ENCODE data around the gene HSPA14. TPM values are rescaled to one million over a fixed set of nuclear protein-coding genes. Genes with fewer than 3 reads are reported as not detected.

The HSPA14 gene
- total RNA-seq, 1 donor from 2014 or later, result 9.7 TPM

DNA sequence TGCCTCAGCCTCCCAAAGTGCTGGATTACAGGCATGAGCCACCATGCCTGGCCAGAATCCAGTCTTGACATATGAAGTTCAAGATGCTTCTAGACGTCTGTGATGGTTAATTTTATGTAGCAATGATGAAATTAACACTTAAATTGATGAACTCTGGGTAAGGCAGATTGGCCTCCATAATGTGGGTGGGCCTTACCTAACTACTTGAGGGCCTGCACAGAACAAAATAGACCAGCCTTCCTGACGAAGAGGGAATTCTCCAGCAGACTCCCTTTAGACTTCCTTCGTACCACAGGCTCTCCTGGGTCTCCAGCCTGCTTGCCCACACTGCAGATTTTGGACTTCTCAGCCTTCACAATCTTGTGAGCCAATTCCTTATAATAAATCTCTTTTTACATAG is 5.0 kb upstream of the HSPA14 start:
- Histone ChIP-seq H3K4me3 (ENCODE audit: low read depth, low read length) (no peak overlapping the region), H3K27me3 (ENCODE audit: control insufficient read depth, insufficient read depth, low read length) (no peaks in the 10 kb centered on the region), H3K36me3 (ENCODE audit: control insufficient read depth, insufficient read depth, low read length) (no peaks in the 10 kb centered on the region)
- TF ChIP-seq, protein P1, sequence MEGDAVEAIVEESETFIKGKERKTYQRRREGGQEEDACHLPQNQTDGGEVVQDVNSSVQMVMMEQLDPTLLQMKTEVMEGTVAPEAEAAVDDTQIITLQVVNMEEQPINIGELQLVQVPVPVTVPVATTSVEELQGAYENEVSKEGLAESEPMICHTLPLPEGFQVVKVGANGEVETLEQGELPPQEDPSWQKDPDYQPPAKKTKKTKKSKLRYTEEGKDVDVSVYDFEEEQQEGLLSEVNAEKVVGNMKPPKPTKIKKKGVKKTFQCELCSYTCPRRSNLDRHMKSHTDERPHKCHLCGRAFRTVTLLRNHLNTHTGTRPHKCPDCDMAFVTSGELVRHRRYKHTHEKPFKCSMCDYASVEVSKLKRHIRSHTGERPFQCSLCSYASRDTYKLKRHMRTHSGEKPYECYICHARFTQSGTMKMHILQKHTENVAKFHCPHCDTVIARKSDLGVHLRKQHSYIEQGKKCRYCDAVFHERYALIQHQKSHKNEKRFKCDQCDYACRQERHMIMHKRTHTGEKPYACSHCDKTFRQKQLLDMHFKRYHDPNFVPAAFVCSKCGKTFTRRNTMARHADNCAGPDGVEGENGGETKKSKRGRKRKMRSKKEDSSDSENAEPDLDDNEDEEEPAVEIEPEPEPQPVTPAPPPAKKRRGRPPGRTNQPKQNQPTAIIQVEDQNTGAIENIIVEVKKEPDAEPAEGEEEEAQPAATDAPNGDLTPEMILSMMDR (IDR thresholded peaks at IDR 0.05; ENCODE audit: insufficient read depth, low read length, poor library complexity, severe bottlenecking), result no peak
- DNase-seq (ENCODE audit: low read depth), result no peak

DNA sequence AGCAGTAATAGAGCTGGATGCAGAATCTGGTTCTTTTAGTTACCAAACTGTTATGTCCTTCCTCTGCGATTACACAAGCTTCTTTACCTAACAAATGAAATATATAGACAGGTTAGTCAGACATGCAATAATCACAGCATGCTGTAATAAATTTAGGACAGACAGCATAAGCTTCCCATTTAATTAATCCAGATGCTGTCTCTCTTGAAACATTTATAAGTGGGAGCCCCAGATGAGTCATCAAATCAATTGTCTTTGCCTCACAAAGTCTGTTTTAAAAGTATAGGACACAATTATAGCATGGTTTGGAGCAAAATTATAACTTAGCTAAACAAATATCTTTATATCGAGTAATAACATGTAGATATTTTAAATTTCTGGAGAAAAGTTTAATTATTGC is 1.9 kb upstream of the HSPA14 start:
- Histone ChIP-seq H3K36me3 (ENCODE audit: control insufficient read depth, insufficient read depth, low read length) (no peaks in the 10 kb centered on the region), H3K4me3 (ENCODE audit: low read depth, low read length) (no peak overlapping the region), H3K27me3 (ENCODE audit: control insufficient read depth, insufficient read depth, low read length) (no peaks in the 10 kb centered on the region)
- TF ChIP-seq, protein P1 (IDR thresholded peaks at IDR 0.05; ENCODE audit: insufficient read depth, low read length, poor library complexity, severe bottlenecking), result no peak
- no peak for DNase-seq (ENCODE audit: low read depth)

GRCh38 chr10:14837003-14837756 is 926 bp upstream of the HSPA14 start:
- Histone ChIP-seq H3K27me3 (ENCODE audit: control insufficient read depth, insufficient read depth, low read length) (no peaks in the 10 kb centered on the region), H3K4me3 (ENCODE audit: low read depth, low read length) (peak overlapping the region; percentile 73), H3K36me3 (ENCODE audit: control insufficient read depth, insufficient read depth, low read length) (no peaks in the 10 kb centered on the region)
- TF ChIP-seq, protein P1 (IDR thresholded peaks at IDR 0.05; ENCODE audit: insufficient read depth, low read length, poor library complexity, severe bottlenecking), result no peak
- DNase-seq (ENCODE audit: low read depth), result no peak

- TF ChIP-seq, protein P1 (IDR thresholded peaks at IDR 0.05; ENCODE audit: insufficient read depth, low read length, poor library complexity, severe bottlenecking), result no peak
- no peak for DNase-seq (ENCODE audit: low read depth)
- H3K27me3 ChIP-seq (ENCODE audit: control insufficient read depth, insufficient read depth, low read length), result no peaks in the 10 kb centered on the region
Observed at GRCh38 chr10:14838582-14839304, 637 bp downstream of the HSPA14 start.

DNA sequence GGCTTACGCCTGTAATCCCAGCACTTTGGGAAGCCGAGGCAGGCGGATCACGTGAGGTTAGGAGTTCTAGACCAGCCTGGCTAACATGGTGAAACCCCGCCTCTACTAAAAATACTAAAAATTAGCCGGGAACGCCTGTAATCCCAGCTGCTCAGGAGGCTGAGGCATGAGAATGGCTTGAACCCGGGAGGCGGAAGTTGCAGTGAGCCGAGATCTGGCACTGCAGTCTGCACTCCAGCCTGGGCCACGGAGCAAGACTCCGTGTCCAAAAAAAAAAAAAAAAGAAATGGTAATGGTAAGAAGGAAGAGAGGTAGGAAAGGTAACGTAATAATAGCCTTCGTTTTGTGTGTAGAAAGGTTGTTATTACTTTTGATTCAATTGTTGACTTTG is 1.2 kb downstream of the HSPA14 start:
- Histone ChIP-seq H3K36me3 (ENCODE audit: control insufficient read depth, insufficient read depth, low read length) (peaks cover 2% of the 10 kb centered on the region), H3K4me3 (ENCODE audit: low read depth, low read length) (peak overlapping the region; percentile 91), H3K27me3 (ENCODE audit: control insufficient read depth, insufficient read depth, low read length) (no peaks in the 10 kb centered on the region)
- DNase-seq (ENCODE audit: low read depth), result no peak
- TF ChIP-seq, protein P1 (IDR thresholded peaks at IDR 0.05; ENCODE audit: insufficient read depth, low read length, poor library complexity, severe bottlenecking), result no peak

More at GRCh38 chr10:14838582-14839304, 637 bp downstream of the HSPA14 start:
- H3K4me3 ChIP-seq (ENCODE audit: low read depth, low read length), result peak overlapping the region; percentile 91
- peaks cover 2% of the 10 kb centered on the region for H3K36me3 ChIP-seq (ENCODE audit: control insufficient read depth, insufficient read depth, low read length)
